Astrocyte of the cerebellum (primary cell): Measurements from ENCODE around the gene LRCH1.

Experiments used
- DNase-seq: peaks from one replicate; pipeline ENCODE4 v3.0.0-alpha.2; 2011; ENCODE audit warnings: low read depth
- H3K4me3 ChIP-seq: 2 replicates; pipeline ENCODE4 v1.5.1; 2011; ENCODE audit warnings: mild to moderate bottlenecking, low read depth, low read length, moderate library complexity
- in situ Hi-C: cut with HindIII; loops from 2 replicates; pipeline ENCODE4 v1.10.0; 2017; ENCODE audit warnings: low sequenced_read_pairs
- TF ChIP-seq, protein P1 (sequence below): IDR thresholded peaks from 2 replicates; pipeline ENCODE4 v1.5.1; 2012; ENCODE audit warnings: low read length, low read depth, moderate library complexity, mild to moderate bottlenecking; ENCODE audit errors: missing control alignments

Gene LRCH1

DNA sequence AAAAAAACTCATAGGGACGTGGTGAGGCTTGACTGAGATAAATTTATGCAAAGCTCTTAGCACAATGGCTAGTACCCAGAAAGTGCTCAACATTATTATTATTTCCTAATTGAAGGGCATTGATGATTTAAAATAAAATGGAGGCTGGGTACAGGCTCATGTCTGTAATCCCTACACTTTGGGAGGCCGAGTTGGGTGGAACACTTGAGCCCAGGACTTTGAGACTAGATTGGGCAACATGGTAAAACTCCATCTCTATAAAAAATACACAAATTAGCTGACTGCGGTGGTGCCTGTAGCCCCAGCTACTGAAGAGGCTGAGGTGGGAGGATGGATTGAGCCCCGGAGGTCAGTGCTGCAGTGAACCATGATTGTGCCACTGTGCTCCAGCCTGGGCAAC lies 49.6 kb downstream of the LRCH1 start:
- H3K4me3 ChIP-seq, result no peak overlapping the region
- in situ Hi-C loops, result loop anchor here (10.0 kb wide), 1 partner anchor 48 kb away; the partner anchor contains the start of gene LRCH1
- TF ChIP-seq, protein P1, sequence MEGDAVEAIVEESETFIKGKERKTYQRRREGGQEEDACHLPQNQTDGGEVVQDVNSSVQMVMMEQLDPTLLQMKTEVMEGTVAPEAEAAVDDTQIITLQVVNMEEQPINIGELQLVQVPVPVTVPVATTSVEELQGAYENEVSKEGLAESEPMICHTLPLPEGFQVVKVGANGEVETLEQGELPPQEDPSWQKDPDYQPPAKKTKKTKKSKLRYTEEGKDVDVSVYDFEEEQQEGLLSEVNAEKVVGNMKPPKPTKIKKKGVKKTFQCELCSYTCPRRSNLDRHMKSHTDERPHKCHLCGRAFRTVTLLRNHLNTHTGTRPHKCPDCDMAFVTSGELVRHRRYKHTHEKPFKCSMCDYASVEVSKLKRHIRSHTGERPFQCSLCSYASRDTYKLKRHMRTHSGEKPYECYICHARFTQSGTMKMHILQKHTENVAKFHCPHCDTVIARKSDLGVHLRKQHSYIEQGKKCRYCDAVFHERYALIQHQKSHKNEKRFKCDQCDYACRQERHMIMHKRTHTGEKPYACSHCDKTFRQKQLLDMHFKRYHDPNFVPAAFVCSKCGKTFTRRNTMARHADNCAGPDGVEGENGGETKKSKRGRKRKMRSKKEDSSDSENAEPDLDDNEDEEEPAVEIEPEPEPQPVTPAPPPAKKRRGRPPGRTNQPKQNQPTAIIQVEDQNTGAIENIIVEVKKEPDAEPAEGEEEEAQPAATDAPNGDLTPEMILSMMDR, result no peak
- DNase-seq, result no peak

DNA sequence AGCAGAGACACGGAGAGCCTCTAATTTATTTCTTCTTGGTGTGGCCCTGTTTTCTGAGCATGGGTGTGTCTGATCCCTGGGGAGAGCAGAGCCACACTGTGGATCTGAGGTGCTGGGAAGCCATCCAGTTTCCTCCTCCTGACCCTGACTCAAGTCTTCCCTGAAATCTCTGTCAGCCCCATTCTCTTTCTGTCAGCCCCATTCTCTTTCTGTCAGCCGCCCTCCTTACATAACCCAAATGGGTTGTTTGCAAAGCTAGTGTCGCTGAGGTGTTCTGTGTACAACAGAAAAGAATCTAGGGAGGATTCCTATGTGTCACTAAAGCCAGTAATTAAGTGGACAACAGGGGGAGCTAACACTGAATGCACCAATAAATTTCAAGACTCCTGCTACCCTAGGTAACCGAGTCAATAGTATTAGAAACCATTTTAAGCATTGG lies 50.2 kb downstream of the LRCH1 start:
- H3K4me3 ChIP-seq, result no peak overlapping the region
- in situ Hi-C loops, result loop anchor here (10.0 kb wide), 1 partner anchor 48 kb away; the partner anchor contains the start of gene LRCH1
- DNase-seq, result no peak
- TF ChIP-seq, protein P1, result no peak

DNA sequence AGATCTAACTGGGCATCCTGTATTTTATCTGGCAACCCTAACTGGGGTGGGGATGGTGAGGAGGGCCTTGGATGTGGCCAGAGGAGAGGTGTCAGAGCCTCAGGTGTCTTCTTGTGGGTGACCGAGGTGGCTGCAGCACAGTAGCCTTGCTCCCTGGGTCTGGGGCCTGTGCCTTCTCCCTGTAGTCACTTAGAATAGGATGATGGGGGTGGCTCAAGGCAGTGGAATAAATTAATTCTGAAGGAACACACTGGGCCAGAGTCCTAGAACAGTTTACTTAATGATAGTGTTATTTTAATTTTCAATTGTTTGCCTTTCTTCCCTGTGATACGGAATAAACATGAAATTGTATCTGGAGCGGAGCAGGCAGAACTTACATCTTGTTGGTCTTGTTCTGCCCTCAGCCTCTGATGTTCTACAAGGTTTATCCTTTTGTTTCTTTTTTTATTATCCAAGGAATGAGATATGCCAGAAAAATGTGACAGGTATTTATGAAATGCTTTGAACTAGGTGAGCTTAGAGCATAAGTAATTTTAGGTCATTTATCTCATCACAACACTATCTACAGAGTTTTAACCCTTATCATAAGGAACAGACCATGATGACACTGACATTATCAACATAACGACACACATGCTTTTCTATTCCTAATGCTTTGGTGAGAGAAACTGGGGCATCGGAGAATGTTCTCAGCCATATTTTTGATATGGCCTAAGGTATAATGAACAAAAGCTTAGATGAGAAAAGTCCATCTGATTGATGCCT lies 51.4 kb downstream of the LRCH1 start:
- no peak for DNase-seq
- TF ChIP-seq, protein P1, result no peak
- in situ Hi-C loops, result loop anchor here (10.0 kb wide), 1 partner anchor 50 kb away; the partner anchor contains the start of gene LRCH1
- H3K4me3 ChIP-seq, result no peak overlapping the region

DNA sequence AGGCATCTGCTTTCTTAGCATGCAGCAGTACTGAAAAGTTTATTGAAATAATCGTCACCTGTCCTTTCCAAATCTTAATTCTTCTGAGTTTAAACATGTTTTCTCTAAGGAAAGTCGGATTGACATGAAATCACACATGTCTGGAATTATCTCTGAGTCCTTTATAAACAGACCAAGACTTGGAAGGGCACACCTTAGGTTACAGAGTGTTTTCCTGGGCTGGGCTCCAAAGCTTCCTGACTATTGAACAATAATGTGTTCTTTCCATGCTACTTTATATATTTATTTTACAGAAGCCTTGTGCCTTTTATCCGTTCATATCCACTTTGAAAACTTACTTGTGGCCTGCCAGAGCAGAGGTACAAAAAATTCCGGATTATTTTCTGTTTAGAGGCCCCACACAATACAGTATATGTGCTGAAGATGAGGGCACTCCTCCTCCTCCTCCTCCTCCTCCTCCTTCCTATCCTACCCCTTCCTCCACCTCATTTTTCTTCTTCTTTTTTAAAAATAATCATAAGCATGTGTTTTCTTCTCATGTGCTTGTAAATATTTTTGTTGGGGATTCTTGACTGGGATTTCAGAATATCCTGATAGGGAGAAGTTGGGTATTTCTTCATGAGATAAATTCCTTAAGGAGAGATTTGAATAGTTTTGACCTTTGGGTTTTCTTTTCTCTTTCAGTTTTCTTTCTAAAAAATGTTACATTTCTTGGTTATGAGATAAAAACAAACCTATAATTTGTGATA lies 52.3 kb downstream of the LRCH1 start:
- H3K4me3 ChIP-seq, result no peak overlapping the region
- no peak for DNase-seq
- TF ChIP-seq, protein P1, result no peak
- in situ Hi-C loops, result loop anchor here (10.0 kb wide), 1 partner anchor 50 kb away; the partner anchor contains the start of gene LRCH1

DNA sequence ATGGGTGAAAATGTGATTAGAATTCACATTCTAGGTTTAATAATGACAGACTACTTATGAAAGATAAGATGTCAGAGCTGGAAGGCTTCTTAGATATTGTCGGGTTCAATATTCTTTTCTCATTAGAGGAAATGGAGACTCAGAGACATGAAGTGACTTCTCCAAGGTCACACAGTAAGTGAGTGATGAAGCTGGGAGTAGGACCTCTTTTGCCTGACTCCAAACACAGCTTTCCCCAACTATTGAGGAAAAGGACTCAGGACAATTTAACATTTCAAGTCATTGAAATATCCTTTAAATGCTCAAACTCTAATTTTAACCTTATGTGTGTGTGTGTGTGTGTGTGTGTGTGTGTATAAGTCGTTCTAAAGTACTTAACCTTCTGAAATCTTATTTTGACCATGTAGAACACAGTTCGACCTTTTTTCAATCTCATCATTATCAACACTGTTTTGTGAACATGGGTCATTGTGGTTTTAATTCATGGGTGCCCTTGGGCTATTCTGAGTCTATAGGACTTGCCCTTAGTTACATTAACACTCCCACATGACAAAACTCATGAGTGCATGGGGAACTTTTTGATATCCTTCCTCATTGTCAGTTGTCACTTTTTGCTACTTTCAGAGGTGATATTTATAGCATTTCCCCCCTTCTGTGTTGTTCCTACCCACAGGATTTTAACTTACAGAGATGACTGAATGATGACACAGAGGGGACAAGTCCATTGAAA lies 53.0 kb downstream of the LRCH1 start:
- in situ Hi-C loops, result loop anchor here (10.0 kb wide), 1 partner anchor 51 kb away; the partner anchor contains the start of gene LRCH1
- TF ChIP-seq, protein P1, result no peak
- DNase-seq, result no peak
- H3K4me3 ChIP-seq, result no peak overlapping the region

DNA sequence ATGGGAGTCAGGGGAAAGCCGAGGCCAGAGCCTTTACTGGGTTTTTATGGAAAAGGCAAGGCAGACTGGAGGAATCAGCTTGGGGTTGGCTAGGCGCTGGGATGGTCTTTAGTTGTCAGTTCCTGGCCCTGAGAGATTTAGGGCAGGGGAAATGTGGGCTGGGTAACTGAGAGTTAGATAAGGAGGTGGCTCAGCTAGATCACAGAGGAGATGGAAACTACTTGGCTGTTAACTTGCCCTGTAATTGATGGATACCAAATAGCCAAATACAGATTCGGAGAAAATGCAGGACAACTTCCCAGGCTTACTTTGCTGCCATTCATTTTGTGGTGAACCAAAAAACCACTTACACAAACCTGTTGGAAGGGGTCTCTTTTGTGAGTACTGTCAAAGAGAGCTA lies 54.0 kb downstream of the LRCH1 start:
- DNase-seq, result no peak
- in situ Hi-C loops, result loop anchor here (10.0 kb wide), 1 partner anchor 52 kb away; the partner anchor contains the start of gene LRCH1
- H3K4me3 ChIP-seq, result no peak overlapping the region
- TF ChIP-seq, protein P1, result no peak
